Liver (tissue), 9 donors: ENCODE measurements around the gene TGM2. TPM values are rescaled to one million over a fixed set of nuclear protein-coding genes. Genes with fewer than 3 reads are reported as not detected.

Experiments used
- DNase-seq: peaks from one replicate; pipeline ENCODE4 v3.0.0-alpha.2; 2017; ENCODE audit warnings: low spot score
- H3K27ac ChIP-seq, 2 donors: one replicate each; pipeline ENCODE4 v1.7.0; 2013; ENCODE audit warnings: inconsistent platforms in 2 of 2, low read length in 2 of 2, control low read depth in 1 of 2, low read depth in 1 of 2, mild to moderate bottlenecking in 1 of 2
- H3K27me3 ChIP-seq, 4 donors: one replicate each; pipeline versions ENCODE4 v1.6.1 to v1.7.0; 2013; ENCODE audit warnings: low read length in 3 of 4, inconsistent platforms in 1 of 4, mild to moderate bottlenecking in 1 of 4, moderate library complexity in 1 of 4; ENCODE audit not compliant: control insufficient read depth in 4 of 4, insufficient read depth in 4 of 4
- H3K36me3 ChIP-seq, 4 donors: one replicate each; pipeline versions ENCODE4 v1.6.1 to v1.7.0; 2013; ENCODE audit warnings: low read length in 3 of 4, mild to moderate bottlenecking in 3 of 4, low read depth in 1 of 4, moderate library complexity in 1 of 4; ENCODE audit not compliant: control insufficient read depth in 4 of 4, insufficient read depth in 3 of 4
- H3K4me1 ChIP-seq, 4 donors: one replicate each; pipeline versions ENCODE4 v1.6.1 to v1.7.0; 2013; ENCODE audit warnings: low read length in 3 of 4, mild to moderate bottlenecking in 3 of 4, moderate library complexity in 1 of 4; ENCODE audit not compliant: control insufficient read depth in 4 of 4, insufficient read depth in 4 of 4
- H3K4me3 ChIP-seq, 3 donors: one replicate each; pipeline versions ENCODE4 v1.6.1 to v1.7.0; 2013; ENCODE audit warnings: low read length in 3 of 3, control low read depth in 1 of 3, low read depth in 1 of 3, mild to moderate bottlenecking in 1 of 3
- H3K9ac ChIP-seq, 2 donors: one replicate each; pipeline ENCODE4 v1.7.0; 2013; ENCODE audit warnings: low read length in 2 of 2, mild to moderate bottlenecking in 2 of 2, moderate library complexity in 2 of 2, control low read depth in 1 of 2, low read depth in 1 of 2
- H3K9me3 ChIP-seq, 4 donors: one replicate each; pipeline versions ENCODE4 v1.6.1 to v1.7.0; 2013; ENCODE audit warnings: low read length in 3 of 4; ENCODE audit not compliant: control insufficient read depth in 4 of 4
- EGR1 ChIP-seq, 2 donors: IDR thresholded peaks; 2 replicates each; pipeline ENCODE4 v1.6.1; 2016 to 2018; ENCODE audit warnings: antibody characterized with exemption in 2 of 2, low read depth in 2 of 2
- FOXA1 ChIP-seq: IDR thresholded peaks from 2 replicates; pipeline ENCODE4 v1.6.1; 2016; ENCODE audit warnings: antibody characterized with exemption
- FOXA2 ChIP-seq: IDR thresholded peaks from 2 replicates; pipeline ENCODE4 v1.6.1; 2016; ENCODE audit warnings: antibody characterized with exemption
- GABPA ChIP-seq, 2 donors: IDR thresholded peaks in 1 of 2; conservative IDR thresholded peaks in 1 of 2; 2 replicates each; pipeline ENCODE4 v1.6.1; 2016; ENCODE audit warnings: antibody characterized with exemption in 2 of 2, mild to moderate bottlenecking in 1 of 2, moderate library complexity in 1 of 2
- HNF4A ChIP-seq, 2 donors: conservative IDR thresholded peaks; 2 replicates each; pipeline ENCODE4 v1.6.1; 2016; ENCODE audit warnings: antibody characterized with exemption in 2 of 2, mild to moderate bottlenecking in 2 of 2
- HNF4G ChIP-seq: IDR thresholded peaks from 2 replicates; pipeline ENCODE4 v1.6.1; 2016; ENCODE audit warnings: antibody characterized with exemption
- JUND ChIP-seq, 2 donors: IDR thresholded peaks; 2 replicates each; pipeline ENCODE4 v1.6.1; 2016; ENCODE audit warnings: antibody characterized with exemption in 2 of 2
- NR2F2 ChIP-seq: IDR thresholded peaks from 2 replicates; pipeline ENCODE4 v1.6.1; 2016; ENCODE audit warnings: antibody characterized with exemption
- RAD21 ChIP-seq, 2 donors: IDR thresholded peaks; 2 replicates each; pipeline ENCODE4 v1.6.1; 2016; ENCODE audit warnings: antibody characterized with exemption in 2 of 2, mild to moderate bottlenecking in 2 of 2
- RXRA ChIP-seq, 2 donors: IDR thresholded peaks; 2 replicates each; pipeline ENCODE4 v1.6.1; 2017 to 2018; ENCODE audit warnings: antibody characterized with exemption in 2 of 2, mild to moderate bottlenecking in 1 of 2
- SP1 ChIP-seq: IDR thresholded peaks from 2 replicates; pipeline ENCODE4 v1.6.1; 2018; ENCODE audit warnings: antibody characterized with exemption, mild to moderate bottlenecking
- TAF1 ChIP-seq: conservative IDR thresholded peaks from 2 replicates; pipeline ENCODE4 v1.6.1; 2016; ENCODE audit warnings: antibody characterized with exemption, mild to moderate bottlenecking
- YY1 ChIP-seq: IDR thresholded peaks from 2 replicates; pipeline ENCODE4 v1.6.1; 2016; ENCODE audit warnings: antibody characterized with exemption, mild to moderate bottlenecking
- WGBS: extraction: QIAGEN DNeasy Blood & Tissue Kit; methylation state at CpG from one replicate; pipeline ENCODE4 v1.1.7; 2013; 5-methylcytosine and 5-hydroxymethylcytosine counted together
- polyA plus RNA-seq, 2 donors: library from polyadenylated mRNA; stranded (reverse) in 1 of 2; unstranded in 1 of 2; fragments of 200-250 nt in 1 of 2; fragments of >200 nt in 1 of 2; fragmentation: Nextera tagmentation in 1 of 2; extraction: Ambion mirVana in 1 of 2; gene quantifications; one replicate each; pipeline versions ENCODE4 v1.2.1 to v1.2.3, GENCODE V29; 2013 to 2015
- total RNA-seq, 2 donors: library from RNA; depleted of rRNA; stranded (reverse); fragments of >200 nt; gene quantifications; one replicate each; pipeline ENCODE4 v1.2.3, GENCODE V29; 2014
- TF ChIP-seq, protein P1 (sequence below): IDR thresholded peaks from 2 replicates; pipeline ENCODE4 v1.6.1; 2016; ENCODE audit warnings: antibody characterized with exemption
- TF ChIP-seq, protein P2 (sequence below): IDR thresholded peaks from 2 replicates; pipeline ENCODE4 v1.6.1; 2016; ENCODE audit warnings: antibody characterized with exemption
- TF ChIP-seq, protein P3 (sequence below): IDR thresholded peaks from 2 replicates; pipeline ENCODE4 v1.6.1; 2016; ENCODE audit warnings: antibody characterized with exemption
- TF ChIP-seq, protein P4 (sequence below): fragments of 150-350 bp; IDR thresholded peaks from 2 replicates; pipeline ENCODE4 v1.5.1; 2017; ENCODE audit warnings: improper control_type of control experiment, low read depth, low read length; ENCODE audit not compliant: missing input control
- TF ChIP-seq, protein P5 (sequence below): IDR thresholded peaks from 2 replicates; pipeline ENCODE4 v1.6.1; 2016; ENCODE audit warnings: antibody characterized with exemption, mild to moderate bottlenecking
- donor health status: healthy.
- donor health status: healthy.
- donor health status: healthy.
- donor health status: healthy.
- donor health status: healthy.

Gene TGM2
- total and polyA plus RNA-seq, 4 donors: 106 to 375 (median 190) TPM

DNA sequence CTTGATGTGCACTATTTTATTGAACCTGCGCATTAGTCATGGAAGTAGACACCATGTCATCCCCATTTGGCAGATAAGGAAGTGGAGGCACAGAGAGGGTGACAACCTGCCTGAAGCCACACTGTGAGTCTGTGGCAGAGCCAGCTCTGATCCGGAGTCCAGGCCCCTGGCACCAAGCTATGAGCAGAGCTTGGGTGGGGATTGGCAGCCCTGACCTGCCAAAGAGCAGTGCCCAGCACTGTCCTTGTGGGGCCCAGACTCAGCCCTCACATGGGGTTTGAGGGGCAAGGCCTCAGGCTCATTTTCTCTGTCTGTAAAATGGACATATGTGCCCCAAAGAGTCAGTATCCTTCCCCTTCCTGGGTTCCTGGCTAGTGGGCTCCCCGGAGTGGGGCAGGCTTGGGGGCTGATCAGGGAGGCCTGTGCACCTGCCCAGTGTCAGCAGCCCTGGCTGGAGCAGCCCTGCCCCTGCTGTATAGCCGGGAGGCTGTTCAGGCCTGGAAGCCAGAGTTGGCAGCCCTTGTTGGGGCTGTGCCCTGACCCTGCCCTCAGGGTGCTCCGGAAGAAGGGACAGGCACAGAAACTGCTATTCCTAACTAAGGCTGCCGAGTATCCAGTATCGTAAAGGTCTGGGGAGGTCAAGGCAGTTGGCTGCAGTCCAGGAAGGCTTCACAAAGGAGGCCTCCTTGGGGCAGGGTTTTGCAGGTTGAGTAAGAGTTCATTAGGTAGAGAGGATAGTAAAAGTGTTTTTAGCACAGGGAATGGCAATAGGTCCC lies 38.7 kb downstream of the TGM2 start:
- peaks cover 10 to 31% (median 16%) of the 10 kb centered on the region in 4 donors for H3K4me1 ChIP-seq
- TF ChIP-seq, protein P1, sequence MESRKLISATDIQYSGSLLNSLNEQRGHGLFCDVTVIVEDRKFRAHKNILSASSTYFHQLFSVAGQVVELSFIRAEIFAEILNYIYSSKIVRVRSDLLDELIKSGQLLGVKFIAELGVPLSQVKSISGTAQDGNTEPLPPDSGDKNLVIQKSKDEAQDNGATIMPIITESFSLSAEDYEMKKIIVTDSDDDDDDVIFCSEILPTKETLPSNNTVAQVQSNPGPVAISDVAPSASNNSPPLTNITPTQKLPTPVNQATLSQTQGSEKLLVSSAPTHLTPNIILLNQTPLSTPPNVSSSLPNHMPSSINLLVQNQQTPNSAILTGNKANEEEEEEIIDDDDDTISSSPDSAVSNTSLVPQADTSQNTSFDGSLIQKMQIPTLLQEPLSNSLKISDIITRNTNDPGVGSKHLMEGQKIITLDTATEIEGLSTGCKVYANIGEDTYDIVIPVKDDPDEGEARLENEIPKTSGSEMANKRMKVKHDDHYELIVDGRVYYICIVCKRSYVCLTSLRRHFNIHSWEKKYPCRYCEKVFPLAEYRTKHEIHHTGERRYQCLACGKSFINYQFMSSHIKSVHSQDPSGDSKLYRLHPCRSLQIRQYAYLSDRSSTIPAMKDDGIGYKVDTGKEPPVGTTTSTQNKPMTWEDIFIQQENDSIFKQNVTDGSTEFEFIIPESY: no peak
- no peak for TF ChIP-seq RAD21 (IDR thresholded peaks at IDR 0.05)
- peak; percentile 15 to 37 for TF ChIP-seq HNF4A (conservative IDR thresholded peaks at IDR 0.05)
- TF ChIP-seq NR2F2: peak; percentile 77
- TF ChIP-seq RXRA (IDR thresholded peaks at IDR 0.05): peak; percentile 58 to 59
- H3K9ac ChIP-seq: no peak overlapping the region
- 46% methylated on average over 7 of the region's 7 CpGs for WGBS
- H3K27me3 ChIP-seq: no peaks in the 10 kb centered on the region
- no peaks in the 10 kb centered on the region for H3K9me3 ChIP-seq
- H3K4me3 ChIP-seq: no peak overlapping the region
- DNase-seq: peak; percentile 22
- peaks cover 4 to 29% (median 16%) of the 10 kb centered on the region in 4 donors for H3K36me3 ChIP-seq
- peak overlapping the region; percentile 76 to 92 for H3K27ac ChIP-seq

DNA sequence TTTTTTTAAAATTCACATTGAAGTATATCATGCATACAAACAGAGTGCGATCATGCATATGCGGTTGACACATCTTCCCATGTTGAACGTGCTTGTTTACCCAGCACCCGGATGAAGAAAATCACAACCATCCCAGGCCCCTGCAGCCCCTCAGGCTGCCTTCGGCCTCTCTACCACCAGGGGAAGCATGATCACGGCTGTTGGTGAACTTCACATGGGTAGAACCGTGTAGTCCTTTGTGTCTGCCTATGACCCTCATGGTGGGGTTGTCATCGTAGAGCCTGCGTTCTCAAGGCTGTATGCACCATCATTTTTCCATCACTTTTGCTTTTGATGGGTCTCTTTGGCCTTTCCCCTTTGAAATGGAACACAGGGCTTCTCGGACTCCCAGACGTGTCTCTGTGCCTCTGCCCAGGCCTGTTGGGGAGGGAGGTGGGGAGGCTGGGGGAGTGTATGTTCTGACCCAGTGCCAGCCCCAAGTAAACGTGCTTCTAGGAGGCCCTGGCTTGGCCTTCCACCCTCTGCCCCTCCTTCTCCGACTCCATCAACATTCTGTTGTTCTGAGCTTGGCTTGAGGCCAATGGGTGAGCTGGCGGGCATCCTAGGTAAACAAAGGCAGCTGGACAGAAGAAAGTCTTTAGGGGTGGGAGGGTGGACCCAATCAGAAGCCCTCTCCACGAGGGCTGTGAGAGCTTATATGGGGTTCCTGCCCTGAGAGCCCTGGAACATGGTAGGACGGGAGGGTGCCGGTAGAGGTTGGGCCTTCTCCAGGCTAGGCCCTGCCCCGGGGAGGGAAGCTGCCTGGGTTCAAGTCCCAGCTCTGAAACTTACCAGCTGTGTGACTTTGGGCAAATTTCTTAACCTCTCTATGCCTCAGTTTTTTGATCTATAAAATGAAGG lies 39.7 kb downstream of the TGM2 start:
- 54% methylated on average over 18 of the region's 18 CpGs for WGBS
- DNase-seq: peak; percentile 69
- Histone ChIP-seq H3K9me3 (no peaks in the 10 kb centered on the region), H3K27ac (peak overlapping the region; percentile 76 to 92), H3K27me3 (no peaks in the 10 kb centered on the region), H3K4me3 (no peak overlapping the region), H3K36me3 (peaks cover 0 to 20% (median 12%) of the 10 kb centered on the region in 4 donors), H3K9ac (no peak overlapping the region), H3K4me1 (peaks cover 10 to 31% (median 16%) of the 10 kb centered on the region in 4 donors)
- TF ChIP-seq TAF1 (no peak), YY1 (peak; percentile 27), HNF4A (conservative IDR thresholded peaks at IDR 0.05) (peak in 1 of 2 donors; percentile 26), EGR1 (IDR thresholded peaks at IDR 0.05; ENCODE audit: low read depth in 2 of 2) (no peak), JUND (IDR thresholded peaks at IDR 0.05) (no peak), RXRA (IDR thresholded peaks at IDR 0.05) (peak in 1 of 2 donors; percentile 61), HNF4G (no peak), GABPA (IDR thresholded peaks at IDR 0.05 in 1 of 2, conservative IDR thresholded peaks at IDR 0.05 in 1 of 2) (no peak), SP1 (peak; percentile 21), FOXA2 (peak; percentile 94), NR2F2 (peak; percentile 56), RAD21 (IDR thresholded peaks at IDR 0.05) (no peak), FOXA1 (peak; percentile 94)
- TF ChIP-seq, protein P1: no peak
- TF ChIP-seq, protein P2, sequence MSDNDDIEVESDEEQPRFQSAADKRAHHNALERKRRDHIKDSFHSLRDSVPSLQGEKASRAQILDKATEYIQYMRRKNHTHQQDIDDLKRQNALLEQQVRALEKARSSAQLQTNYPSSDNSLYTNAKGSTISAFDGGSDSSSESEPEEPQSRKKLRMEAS: no peak
- TF ChIP-seq, protein P3, sequence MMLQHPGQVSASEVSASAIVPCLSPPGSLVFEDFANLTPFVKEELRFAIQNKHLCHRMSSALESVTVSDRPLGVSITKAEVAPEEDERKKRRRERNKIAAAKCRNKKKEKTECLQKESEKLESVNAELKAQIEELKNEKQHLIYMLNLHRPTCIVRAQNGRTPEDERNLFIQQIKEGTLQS: no peak
- TF ChIP-seq, protein P4, sequence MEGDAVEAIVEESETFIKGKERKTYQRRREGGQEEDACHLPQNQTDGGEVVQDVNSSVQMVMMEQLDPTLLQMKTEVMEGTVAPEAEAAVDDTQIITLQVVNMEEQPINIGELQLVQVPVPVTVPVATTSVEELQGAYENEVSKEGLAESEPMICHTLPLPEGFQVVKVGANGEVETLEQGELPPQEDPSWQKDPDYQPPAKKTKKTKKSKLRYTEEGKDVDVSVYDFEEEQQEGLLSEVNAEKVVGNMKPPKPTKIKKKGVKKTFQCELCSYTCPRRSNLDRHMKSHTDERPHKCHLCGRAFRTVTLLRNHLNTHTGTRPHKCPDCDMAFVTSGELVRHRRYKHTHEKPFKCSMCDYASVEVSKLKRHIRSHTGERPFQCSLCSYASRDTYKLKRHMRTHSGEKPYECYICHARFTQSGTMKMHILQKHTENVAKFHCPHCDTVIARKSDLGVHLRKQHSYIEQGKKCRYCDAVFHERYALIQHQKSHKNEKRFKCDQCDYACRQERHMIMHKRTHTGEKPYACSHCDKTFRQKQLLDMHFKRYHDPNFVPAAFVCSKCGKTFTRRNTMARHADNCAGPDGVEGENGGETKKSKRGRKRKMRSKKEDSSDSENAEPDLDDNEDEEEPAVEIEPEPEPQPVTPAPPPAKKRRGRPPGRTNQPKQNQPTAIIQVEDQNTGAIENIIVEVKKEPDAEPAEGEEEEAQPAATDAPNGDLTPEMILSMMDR: no peak
- TF ChIP-seq, protein P5, sequence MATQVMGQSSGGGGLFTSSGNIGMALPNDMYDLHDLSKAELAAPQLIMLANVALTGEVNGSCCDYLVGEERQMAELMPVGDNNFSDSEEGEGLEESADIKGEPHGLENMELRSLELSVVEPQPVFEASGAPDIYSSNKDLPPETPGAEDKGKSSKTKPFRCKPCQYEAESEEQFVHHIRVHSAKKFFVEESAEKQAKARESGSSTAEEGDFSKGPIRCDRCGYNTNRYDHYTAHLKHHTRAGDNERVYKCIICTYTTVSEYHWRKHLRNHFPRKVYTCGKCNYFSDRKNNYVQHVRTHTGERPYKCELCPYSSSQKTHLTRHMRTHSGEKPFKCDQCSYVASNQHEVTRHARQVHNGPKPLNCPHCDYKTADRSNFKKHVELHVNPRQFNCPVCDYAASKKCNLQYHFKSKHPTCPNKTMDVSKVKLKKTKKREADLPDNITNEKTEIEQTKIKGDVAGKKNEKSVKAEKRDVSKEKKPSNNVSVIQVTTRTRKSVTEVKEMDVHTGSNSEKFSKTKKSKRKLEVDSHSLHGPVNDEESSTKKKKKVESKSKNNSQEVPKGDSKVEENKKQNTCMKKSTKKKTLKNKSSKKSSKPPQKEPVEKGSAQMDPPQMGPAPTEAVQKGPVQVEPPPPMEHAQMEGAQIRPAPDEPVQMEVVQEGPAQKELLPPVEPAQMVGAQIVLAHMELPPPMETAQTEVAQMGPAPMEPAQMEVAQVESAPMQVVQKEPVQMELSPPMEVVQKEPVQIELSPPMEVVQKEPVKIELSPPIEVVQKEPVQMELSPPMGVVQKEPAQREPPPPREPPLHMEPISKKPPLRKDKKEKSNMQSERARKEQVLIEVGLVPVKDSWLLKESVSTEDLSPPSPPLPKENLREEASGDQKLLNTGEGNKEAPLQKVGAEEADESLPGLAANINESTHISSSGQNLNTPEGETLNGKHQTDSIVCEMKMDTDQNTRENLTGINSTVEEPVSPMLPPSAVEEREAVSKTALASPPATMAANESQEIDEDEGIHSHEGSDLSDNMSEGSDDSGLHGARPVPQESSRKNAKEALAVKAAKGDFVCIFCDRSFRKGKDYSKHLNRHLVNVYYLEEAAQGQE: no peak
